ENCODE results near the gene STARD3. TPM values are rescaled to one million over a fixed set of nuclear protein-coding genes. Genes with fewer than 3 reads are reported as not detected.

Gene STARD3
- total and polyA plus RNA-seq, 12 donors, result 14.2 to 46.1 (median 19.9) TPM

- intact Hi-C loops (cut with DNase I), result loop anchor here in 1 of 10 donors (10.0 kb wide), 1 partner anchor 1757 kb away; the partner anchor contains the start of gene KRT33A
- ATAC-seq (no peak), DNase-seq (no peak)
- Histone ChIP-seq H3K27me3 (peaks cover 19 to 100% (median 95%) of the 10 kb centered on the region in 7 donors), H3K27ac (no peak overlapping the region), H3K4me1 (peaks cover 4 to 38% (median 19%) of the 10 kb centered on the region in 9 donors), H3K9me3 (no peaks in the 10 kb centered on the region), H3K36me3 (no peaks in the 10 kb centered on the region), H3K4me3 (no peak overlapping the region)
- 8% methylated on average over 13 of the region's 13 CpGs for WGBS, 2 donors
- no peak for TF ChIP-seq CTCF (IDR thresholded peaks at IDR 0.05)
Observed at GRCh38 chr17:39598047-39598481, 38.9 kb upstream of the STARD3 start.

- intact Hi-C loops (cut with DNase I), result loop anchor here in 1 of 10 donors (10.0 kb wide), 1 partner anchor 1756 kb away; the partner anchor contains the start of gene KRT33A
- no peak for TF ChIP-seq CTCF (IDR thresholded peaks at IDR 0.05)
- no peaks in the 10 kb centered on the region for H3K9me3 ChIP-seq
- H3K27me3 ChIP-seq, result peaks cover 19 to 100% (median 97%) of the 10 kb centered on the region in 7 donors
- H3K4me3 ChIP-seq, result peak overlapping the region in 1 of 10 donors; percentile 20
- DNase-seq (no peak), ATAC-seq (no peak)
- no peak overlapping the region for H3K27ac ChIP-seq
- H3K36me3 ChIP-seq, result no peaks in the 10 kb centered on the region
- H3K4me1 ChIP-seq, result peaks cover 4 to 38% (median 19%) of the 10 kb centered on the region in 9 donors
- WGBS, 2 donors, result 3 to 4% methylated on average over 17 of the region's 17 CpGs
Observed at GRCh38 chr17:39598630-39599003, 38.3 kb upstream of the STARD3 start.

GRCh38 chr17:39599004-39599664 lies 37.8 kb upstream of the STARD3 start:
- ATAC-seq, result no peak

More at GRCh38 chr17:39599004-39599664, 37.8 kb upstream of the STARD3 start:
- WGBS, 2 donors, result 2 to 3% methylated on average over 36 of the region's 36 CpGs
- Histone ChIP-seq H3K27me3 (peaks cover 19 to 100% (median 97%) of the 10 kb centered on the region in 7 donors), H3K4me3 (peak overlapping the region in 2 of 10 donors; percentile 19 to 20), H3K4me1 (peaks cover 4 to 38% (median 21%) of the 10 kb centered on the region in 9 donors), H3K9me3 (no peaks in the 10 kb centered on the region), H3K27ac (no peak overlapping the region), H3K36me3 (no peaks in the 10 kb centered on the region)
- no peak for DNase-seq
- intact Hi-C loops (cut with DNase I), result loop anchor here in 1 of 10 donors (10.0 kb wide), 1 partner anchor 1756 kb away; the partner anchor contains the start of gene KRT33A
- no peak for TF ChIP-seq CTCF (IDR thresholded peaks at IDR 0.05)

All from heart right ventricle (tissue), 16 donors.